CMK (cell line): ENCODE results near the gene SZT2.

ENCODE experiments used
- DNase-seq: peaks from one replicate; pipeline ENCODE4 v3.0.0-alpha.2; 2010; ENCODE audit warnings: low read depth

SZT2 gene

DNA sequence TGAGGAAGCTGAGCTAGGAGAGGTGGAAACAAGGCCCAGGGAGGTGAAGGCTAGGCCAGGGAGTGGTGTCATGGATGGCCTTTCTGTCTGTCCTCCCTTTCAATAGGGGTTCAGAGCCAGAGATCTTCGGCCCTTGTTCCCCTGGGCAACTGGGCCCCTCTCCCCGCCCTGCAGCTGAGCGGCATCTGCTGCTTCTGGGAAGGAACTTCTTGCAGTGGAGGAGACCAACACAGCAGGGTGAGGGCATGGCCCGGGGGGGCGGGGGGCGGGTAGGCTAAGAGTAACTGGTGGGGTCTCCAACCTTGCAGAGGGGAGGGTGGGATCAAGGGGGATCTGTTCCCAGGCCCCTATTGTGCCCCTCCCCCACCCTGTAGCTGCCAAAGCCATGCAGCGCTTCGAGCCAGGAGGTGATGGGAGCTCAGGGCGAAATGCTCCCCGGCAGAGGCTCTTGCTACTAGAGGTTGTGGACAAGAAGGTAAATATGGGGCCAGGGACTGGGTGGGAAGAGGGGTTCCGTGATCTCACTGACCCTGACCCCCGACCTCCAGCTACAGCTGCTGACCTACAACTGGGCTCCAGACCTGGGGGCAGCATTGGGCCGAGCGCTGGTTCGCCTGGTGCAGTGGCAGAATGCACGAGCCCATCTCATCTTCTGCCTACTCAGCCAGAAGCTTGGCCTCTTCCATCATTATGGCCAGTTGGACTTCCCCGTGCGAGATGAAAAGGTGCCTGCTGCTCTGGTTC lies 52.4 kb downstream of the SZT2 start:
- DNase-seq: no peak

DNA sequence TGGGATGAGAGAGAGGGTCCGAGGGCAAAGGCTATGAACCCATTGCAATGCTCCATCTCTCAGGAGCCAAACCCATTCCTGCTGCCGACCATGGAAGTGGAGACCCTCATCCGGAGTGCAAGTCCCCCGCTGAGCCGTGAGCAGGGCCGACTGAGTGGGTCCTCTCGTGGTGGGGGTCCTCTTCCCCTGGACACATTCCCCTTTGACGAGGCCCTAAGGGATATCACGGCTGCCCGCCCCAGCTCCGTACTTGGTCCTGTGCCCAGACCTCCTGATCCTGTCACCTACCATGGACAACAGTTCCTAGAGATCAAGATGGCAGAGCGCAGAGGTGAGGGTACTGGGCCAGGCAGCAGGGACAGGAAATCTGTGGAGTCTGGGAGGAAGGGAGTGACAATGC lies 53.1 kb downstream of the SZT2 start:
- DNase-seq: no peak

DNA sequence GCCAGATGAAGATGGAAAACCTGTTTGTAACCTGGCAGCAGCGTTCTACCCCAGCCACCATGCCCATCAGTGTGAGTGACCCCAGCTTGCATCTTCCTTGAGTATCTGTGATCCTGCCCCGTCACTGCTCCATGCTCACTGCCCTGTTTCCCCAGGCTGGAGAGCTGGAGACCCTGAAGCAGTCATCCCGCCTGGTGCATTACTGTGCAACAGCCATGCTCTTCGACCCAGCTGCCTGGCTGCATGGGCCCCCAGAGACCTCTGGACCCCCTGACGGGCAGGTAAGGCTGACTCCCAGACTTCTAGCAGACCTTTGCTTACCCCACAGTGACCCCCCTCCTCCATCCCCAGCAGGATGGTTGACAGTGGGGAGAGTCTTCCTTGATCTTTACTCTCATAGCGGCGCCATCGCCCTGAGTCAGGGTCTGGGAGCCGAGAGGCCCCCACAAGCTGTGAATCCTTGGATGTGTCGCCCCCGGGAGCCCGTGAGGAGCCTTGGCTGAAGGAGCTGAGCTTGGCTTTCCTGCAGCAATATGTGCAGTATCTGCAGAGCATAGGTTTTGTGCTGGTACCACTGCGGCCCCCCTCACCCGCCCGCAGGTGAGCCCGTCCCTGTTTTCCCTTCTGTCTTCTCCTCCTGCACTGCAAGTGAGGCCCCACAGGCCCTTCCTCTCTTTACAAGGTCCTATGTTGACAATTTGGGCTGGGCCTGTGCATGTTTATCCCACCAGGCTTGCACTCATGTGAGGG lies 53.7 kb downstream of the SZT2 start:
- DNase-seq: no peak

DNA sequence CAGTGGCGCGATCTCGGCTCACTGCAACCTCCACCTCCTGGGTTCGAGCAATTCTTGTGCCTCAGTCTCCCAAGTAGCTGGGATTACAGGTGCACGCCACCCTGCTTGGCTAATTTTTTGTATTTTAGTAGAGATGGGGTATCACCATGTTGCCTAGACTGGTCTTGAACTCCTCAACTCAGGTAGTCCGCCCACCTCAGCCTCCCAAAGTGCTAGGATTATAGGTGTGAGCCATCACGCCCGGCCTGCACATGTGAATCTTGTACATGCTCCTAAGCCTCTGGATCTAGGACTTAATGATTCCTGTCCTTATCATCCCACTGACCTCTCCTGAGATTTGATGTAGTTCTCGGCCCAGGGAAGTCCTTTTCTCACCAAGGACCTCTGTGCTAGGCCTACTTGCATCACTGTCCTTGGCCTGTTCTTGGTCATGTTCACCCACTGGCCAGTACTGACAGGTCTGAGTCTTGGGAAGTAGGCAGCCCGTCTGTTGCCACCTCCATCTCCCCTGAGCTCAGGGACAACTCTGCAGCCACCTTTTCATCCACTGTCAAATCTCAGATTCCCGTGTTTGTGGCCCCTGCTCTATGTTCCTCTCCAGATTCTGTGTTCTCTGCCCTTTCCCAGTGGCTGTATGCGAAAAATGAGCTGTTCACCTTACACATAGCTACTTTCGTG lies 54.6 kb downstream of the SZT2 start:
- no peak for DNase-seq

DNA sequence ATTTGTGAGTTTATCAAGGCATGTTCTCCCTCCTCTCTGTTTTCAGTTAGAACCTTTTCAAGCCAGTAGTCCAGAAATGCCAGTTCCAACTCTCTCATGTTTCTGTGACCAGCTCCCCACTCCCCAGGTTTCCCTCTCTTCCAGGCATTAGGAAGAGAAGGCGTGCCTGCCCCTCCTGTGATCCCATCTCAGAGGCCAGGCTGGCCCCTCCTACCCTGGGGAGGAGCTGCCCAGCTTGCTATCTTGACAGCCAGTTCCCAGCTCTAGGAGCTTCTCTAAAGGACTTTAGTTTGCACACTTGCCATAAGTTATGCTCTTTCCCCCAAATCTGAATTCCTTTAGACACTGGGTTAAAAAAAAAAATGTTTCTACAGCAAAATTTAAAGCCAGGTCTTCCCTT lies 55.1 kb downstream of the SZT2 start:
- DNase-seq: no peak

DNA sequence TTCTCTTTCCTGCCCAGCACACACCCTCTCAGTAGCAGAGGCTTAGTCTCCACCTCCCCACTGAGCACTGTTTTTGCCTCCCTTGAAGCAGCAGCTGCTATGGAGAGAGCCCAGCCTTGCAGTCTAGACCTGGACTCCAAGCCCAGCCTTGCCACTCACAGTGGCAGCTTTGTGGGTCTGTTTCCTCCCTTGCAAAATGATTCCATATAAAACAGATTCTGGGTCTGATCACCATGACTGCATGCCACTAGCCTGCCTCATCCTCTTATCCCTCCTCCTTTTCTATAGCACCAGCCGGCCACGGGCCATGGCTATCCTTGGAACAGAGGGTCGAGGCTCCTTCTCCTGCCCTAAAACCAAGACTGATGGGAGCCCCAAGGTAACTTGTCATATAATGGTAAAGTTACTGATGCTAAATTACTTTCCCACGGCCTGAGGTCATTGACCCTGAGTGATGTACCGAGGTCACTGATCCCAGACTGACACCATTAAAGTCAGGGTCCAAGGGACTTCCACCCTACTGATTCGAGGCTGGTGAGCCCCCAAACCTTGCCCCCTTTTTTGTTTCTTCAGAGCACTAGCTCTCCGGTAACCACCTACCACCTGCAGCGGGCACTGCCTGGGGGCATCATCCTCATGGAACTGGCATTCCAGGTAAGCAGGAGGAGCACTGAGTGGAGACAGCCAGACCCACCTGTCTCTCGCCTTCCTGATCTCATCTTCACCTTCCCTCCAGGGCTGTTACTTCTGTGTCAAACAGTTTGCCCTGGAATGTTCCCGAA lies 56.1 kb downstream of the SZT2 start:
- DNase-seq: no peak

DNA sequence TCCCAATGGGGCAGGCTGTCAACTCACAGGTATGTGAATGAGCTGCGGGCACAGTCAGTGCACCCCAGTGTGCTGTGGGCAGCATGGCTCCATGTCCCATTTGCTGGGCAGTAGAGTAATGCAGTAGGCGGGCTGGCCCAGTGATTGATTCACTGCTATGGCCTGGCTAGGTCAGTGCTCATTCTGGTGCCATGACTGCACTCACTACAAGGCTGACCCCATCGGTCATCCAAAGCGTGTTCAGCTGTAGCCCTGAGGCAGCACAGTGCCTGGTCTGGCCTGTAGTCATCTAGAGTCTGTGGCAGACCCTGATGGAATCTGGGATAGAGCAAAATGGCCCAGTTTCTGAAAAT lies 56.7 kb downstream of the SZT2 start:
- no peak for DNase-seq

DNA sequence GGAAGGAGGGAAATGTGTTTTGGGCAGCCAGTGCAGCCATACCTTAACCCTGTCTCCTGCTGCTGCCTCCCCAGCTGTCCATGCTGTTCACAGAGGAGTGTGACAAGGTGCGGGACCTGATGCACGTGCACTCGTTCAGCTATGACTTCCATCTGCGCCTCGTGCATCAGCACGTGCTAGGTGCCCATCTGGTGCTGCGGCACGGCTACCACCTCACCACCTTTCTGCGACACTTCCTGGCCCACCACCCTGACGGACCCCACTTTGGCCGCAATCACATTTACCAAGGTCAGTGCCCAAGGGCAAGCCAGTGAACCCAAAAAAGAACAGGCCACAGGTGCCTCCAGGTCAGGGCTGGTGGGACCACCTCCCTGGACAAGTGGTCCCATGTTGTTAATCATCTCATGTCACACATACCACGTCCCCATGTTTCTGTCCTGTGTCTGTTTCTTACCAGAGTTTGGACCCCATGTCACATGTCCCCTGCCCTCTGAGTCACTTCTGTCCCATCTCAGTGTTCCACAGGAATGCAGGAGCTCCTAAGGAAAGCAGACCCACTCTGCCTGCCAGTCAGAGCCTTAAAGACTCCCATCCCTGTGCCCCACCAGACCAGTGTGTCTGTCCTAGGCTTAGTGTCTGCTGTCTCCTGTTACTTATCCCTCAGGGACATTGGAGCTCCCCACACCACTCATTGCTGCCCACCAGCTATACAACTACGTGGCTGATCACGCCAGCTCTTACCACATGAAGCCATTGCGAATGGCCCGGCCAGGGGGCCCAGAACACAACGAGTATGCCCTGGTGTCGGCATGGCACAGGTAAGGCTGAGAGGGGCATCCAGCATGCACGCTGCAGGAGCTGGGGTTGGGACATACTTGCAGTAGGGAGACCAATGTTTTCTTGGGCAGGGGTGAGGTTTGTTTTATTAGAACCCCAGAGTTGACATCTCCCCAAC lies 57.5 kb downstream of the SZT2 start:
- DNase-seq: no peak

DNA sequence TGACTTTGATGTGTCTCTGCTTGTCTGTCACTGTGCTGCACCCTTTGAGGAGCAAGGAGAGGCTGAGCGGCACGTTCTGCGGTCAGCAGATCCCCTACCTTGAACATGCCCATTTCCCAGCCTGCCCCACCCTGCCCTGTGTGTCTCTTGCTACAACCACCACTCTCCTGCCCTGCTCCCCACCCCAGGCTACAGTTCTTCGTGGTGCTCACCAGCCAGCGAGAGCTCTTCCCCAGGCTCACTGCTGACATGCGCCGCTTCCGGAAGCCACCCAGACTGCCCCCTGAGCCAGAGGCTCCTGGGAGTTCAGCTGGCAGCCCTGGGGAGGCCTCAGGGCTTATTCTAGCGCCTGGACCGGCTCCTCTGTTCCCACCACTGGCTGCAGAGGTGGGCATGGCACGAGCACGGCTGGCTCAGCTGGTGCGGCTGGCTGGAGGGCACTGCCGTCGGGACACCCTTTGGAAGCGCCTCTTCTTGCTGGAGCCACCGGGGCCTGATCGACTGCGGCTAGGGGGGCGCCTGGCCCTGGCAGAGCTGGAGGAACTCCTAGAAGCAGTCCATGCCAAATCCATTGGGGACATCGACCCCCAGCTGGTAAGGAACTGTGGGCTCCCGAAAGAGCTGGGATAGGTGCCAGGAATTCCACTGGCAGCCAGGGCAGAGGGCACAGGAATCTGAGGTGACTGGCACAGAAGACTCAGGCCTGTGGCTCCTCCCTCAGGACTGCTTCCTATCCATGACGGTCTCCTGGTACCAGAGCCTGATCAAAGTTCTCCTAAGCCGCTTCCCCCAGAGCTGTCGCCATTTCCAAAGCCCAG lies 58.4 kb downstream of the SZT2 start:
- DNase-seq: no peak

DNA sequence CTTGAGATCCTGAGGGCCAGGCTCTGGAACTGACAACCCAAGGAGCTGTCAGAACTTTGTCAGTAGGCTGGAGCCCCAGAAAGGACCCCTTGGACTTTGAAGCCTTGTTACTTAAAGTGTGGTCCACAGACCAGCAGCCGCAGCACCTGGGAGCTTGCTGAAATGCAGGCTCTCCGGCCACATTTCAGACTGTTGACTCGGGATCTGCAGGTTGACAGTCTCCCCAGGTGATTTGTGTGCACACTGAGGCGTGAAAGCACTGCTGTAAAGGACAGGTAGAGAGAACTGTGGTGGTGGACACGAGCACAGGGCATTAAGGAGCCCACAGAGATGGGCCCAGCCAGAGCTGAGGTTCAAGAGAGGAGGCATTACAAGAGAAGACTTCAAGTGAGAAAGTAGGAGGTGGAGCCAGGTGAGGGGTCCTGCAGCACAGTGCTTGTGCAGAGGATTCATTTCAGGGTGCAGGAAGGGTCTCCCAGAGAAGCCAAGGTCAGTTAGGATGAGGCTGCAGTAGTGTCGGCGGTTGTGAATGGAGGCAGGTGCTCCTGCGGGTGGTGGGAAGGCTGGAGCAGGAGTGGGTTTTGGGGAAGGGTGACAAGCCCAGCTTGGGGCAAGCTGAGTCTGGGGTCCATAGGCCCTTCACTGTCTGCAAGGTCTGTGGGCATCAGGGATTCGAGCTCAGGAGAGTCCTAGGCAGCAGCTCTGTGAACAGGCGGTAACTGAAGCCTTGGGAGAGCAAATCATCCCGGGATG lies 59.4 kb downstream of the SZT2 start:
- no peak for DNase-seq

DNA sequence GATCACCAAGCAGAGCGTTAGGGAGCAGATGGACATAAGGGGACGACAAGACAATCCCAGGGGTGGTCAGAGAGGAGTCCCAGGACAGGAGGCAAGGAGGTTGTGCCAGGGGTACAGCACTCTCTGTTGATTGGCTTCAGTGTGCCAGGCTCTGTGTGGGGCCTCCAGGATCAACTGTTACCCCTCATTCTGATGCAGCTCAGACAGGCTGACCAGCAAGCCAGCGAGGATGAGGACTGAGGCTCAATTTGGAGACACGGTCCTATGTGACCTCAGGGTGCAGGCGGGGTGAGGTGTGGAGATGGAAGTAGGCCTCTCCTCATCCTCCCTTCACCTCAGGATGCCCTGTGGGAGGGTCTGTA lies 60.0 kb downstream of the SZT2 start:
- DNase-seq: no peak

DNA sequence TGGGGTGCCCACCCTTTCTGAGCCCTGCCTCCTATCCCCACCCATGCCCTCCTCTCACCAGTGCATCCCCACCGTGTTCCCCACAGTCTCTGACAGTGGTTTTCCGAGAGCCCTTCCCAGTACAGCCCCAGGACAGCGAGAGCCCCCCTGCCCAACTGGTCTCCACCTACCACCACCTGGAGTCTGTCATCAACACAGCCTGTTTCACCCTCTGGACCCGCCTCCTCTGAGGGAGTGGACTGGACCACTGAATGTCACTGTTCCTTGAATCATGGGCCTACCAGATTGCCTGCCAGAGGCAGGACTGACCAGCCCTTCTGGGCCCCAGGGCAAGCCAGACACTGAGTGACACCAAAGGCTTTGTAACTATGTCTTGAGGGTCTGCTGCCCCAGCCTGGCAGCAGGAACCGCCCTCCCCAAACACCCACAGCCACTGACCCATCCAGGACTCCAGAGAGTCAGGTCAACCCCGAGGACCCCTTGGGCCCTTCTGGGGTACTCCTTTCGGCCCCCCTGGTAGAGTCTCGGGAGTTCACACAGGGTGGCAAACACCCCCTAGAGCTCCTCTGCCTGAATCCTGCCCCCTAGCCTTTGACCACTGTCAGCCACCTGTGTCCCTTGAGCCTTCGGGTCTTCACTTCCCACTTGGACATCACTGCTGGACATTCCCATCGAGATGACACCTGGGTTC lies 60.7 kb downstream of the SZT2 start:
- DNase-seq: no peak

DNA sequence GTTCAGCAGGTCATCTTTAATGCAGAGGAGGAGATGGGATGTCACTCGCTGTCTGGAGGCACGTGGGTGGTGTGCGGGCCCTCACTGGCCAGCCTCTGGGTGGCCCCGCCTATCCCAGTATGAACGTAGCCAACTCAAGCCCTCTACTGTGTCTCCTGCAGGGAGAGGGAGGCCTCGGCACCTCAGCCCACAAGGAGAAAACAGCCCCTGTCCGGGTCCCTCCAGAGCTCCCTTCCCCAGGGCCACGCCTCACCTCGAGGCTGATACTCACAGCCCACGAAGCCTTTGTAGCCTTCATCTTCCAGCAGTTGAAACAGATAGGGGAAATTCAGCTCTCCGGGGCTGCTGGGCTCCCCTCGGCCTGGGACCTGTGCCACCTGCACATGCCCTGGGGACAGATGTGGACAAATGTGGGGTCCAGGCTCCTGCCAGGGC lies 61.5 kb downstream of the SZT2 start:
- DNase-seq: no peak

DNA sequence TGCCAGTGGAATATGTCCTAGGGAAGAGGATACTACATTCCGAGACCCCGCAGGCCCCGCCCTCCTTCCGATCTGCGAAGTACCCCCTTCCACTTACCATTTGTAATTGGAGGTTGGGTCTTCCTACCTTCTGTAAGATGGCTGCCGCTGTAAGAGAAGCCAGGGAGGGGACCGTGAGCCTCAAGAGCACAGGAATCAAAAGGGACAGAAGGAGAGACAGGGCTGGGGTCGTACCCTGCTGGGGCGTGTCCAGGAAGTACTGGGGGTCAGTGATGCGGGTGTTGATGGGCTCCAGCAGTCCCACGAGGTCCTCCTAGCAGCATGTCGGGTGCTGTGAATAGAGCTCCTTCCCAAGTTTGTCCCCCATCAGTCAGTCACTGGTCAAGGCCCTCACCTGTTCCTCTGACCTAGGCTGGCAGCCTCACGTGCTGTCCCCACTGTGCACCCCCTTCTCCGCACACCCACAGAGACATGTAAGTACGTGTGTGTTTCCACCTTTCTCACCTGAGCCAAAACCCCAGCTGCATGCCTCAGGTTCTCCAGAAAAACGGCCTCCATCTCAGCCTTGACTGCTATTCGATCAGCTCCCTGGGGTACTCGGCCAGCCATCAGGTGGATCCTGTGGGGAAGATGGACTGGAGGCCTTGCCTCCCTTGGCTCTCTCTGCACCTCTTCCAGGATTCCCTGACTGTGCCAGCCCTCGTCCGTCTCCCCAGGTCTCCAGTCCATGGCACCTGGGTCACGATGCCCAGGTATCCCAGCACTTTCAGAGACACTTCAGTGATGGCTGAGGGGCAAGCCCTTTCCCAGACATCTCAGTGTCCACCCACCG lies 62.2 kb downstream of the SZT2 start:
- DNase-seq: no peak

DNA sequence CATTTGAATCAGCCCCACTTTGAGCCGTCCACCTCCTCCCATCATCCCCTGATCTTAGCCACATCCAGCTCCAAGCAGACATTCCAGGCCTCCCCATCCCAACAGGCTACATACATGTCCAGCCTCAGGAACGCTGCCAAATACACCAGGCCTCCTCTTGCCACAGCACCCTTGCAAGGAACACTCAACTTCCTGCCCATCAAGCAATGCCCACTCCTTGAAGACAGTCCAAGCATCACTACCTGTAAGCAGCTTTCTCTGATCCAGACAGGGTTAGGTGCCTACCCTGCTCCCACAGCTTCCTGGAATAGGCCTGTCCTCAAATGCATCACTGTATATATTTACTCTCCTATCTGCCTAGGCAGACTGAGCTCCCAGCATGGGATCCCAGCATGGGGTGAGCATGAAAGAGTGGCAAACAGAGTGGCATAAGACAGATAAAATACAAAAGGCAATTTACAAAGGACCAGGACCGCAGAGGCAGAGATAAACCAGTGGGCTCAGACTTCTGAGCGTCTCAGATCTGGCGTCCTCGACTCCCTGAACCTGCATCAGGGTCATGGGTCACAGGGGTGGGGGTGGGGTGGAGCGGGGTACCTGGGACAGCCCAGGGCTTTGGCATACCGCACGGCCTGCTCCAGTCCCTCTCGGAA lies 63.2 kb downstream of the SZT2 start:
- no peak for DNase-seq

DNA sequence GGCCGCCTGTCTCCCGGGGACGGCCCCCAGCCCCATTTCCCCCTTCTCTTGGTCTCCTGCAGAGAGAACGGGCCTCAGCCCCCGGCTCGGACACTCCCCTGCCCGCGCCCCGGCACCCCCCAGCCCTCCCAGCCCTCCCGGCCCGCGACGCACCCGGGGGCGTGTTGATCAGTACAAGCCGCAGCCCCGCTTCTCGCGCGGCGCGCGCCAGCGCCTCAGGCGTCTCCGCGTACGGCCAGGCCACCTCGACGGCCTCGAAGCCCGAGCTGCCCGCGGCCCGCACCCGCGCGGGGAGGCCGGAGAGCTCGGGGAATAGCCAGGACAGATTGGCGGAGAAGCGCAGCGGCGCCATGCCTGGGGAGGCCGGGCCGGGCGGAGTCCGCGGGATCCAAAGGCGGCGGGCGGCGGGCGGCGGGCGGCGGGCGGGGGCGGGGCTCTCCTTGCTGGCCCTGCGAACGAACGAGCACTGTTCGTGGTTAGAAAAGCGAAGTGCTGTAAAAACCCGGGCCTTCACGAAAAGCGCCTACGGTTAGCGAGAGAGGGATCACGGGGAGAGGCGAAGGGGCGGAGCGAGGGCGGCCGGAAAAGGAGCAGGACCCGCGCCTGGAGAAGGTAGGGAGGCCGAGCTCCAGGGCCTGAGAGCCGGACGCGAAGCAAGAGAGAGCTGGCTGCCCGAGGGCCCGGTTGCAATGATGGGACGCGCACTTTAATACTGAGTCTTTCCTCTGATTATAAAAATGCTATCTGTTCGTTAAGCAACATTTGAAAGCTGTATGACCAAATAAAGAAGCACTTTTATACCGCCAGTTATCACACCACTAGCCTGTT lies 64.0 kb downstream of the SZT2 start, which contains the start of gene HYI:
Gene HYI (minus strand): TSS at position 490 of the 828 bp plus-strand sequence. CDS start 138 bp downstream, at position 352.
- DNase-seq: no peak
